NCI-H82 treated with DMSO at 0.1 percent for 48 hours (cell line): Measurements from ENCODE around the gene TBC1D2B.

Experiments
- DNase-seq: peaks from one replicate; lab custom pipeline; 2025; ENCODE audit not compliant: unreplicated experiment; lab: John Stamatoyannopoulos, UW

The TBC1D2B gene

GRCh38 chr15:78055919-78056713, 21.4 kb downstream of the TBC1D2B start:
- DNase-seq, result no peak

- DNase-seq, result no peak
Measured at GRCh38 chr15:78054966-78055365, 22.5 kb downstream of the TBC1D2B start.

GRCh38 chr15:78054518-78054917, 23.0 kb downstream of the TBC1D2B start:
- DNase-seq, result no peak

GRCh38 chr15:78052545-78052944, 25.0 kb downstream of the TBC1D2B start:
- DNase-seq, result no peak

GRCh38 chr15:78052001-78052401, 25.5 kb downstream of the TBC1D2B start:
- DNase-seq, result no peak

- no peak for DNase-seq
Measured at GRCh38 chr15:78051596-78051995, 25.9 kb downstream of the TBC1D2B start.

- no peak for DNase-seq
Measured at GRCh38 chr15:78050826-78051225, 26.7 kb downstream of the TBC1D2B start.

GRCh38 chr15:78050441-78050809, 27.1 kb downstream of the TBC1D2B start:
- DNase-seq, result no peak

GRCh38 chr15:78049691-78050440, 27.6 kb downstream of the TBC1D2B start:
- DNase-seq, result no peak

- no peak for DNase-seq
Measured at GRCh38 chr15:78048628-78048920, 28.9 kb downstream of the TBC1D2B start.

- no peak for DNase-seq
Measured at GRCh38 chr15:78047761-78048627, 29.5 kb downstream of the TBC1D2B start.

GRCh38 chr15:78046796-78047341, 30.6 kb downstream of the TBC1D2B start:
- DNase-seq, result no peak

- no peak for DNase-seq
Measured at GRCh38 chr15:78045189-78045588, 32.3 kb downstream of the TBC1D2B start.

GRCh38 chr15:78044407-78045155, 32.9 kb downstream of the TBC1D2B start:
- no peak for DNase-seq

- DNase-seq, result no peak
Measured at GRCh38 chr15:78041946-78042345, 35.6 kb downstream of the TBC1D2B start.

GRCh38 chr15:78040653-78041244, 36.8 kb downstream of the TBC1D2B start:
- DNase-seq, result no peak

- DNase-seq, result no peak
Measured at GRCh38 chr15:78038585-78039247, 38.8 kb downstream of the TBC1D2B start.

- no peak for DNase-seq
Measured at GRCh38 chr15:78037779-78038305, 39.7 kb downstream of the TBC1D2B start.

GRCh38 chr15:78037328-78037727, 40.2 kb downstream of the TBC1D2B start:
- DNase-seq, result no peak
